Endothelial cell of umbilical vein (primary cell): Measurements from ENCODE around the gene KLHL26. TPM values are rescaled to one million over a fixed set of nuclear protein-coding genes. Genes with fewer than 3 reads are reported as not detected.

ENCODE experiments used
- BruUV-seq: library from RNA; stranded (reverse); fragments of 400-500 nt; replicated peaks from 2 replicates; lab custom pipeline; 2021; lab: Mats Ljungman, UMichigan
- CTCF ChIA-PET: fragments of 300-600, 350-600 bp; sonication (Branson Sonifier 250); formaldehyde crosslinking; loops from one replicate; lab custom pipeline; 2021; ENCODE audit warnings: antibody characterized with exemption, inconsistent platforms; lab: Charles Lee
- POLR2A ChIA-PET: fragments of 300-600, 350-600 bp; sonication (Branson Sonifier 250); formaldehyde crosslinking; loops from one replicate; lab custom pipeline; 2021; ENCODE audit warnings: antibody characterized with exemption, inconsistent platforms; lab: Charles Lee
- DNase-seq: peaks from one replicate; pipeline ENCODE4 v3.0.0-alpha.2; 2011; ENCODE audit warnings: low read depth, low spot score
- FAIRE-seq: peaks from 2 replicates; lab custom pipeline; 2011; peaks lifted over from hg19 to GRCh38; lab: Jason Lieb, UNC
- H2AFZ ChIP-seq: 2 replicates; pipeline ENCODE4 v1.6.0; 2012; ENCODE audit warnings: low read depth, low read length, control low read depth, inconsistent platforms
- H3K27ac ChIP-seq: 2 replicates; pipeline ENCODE4 v1.5.1; 2011; ENCODE audit warnings: low read depth, mild to moderate bottlenecking, control low read depth, low read length, moderate library complexity; ENCODE audit not compliant: insufficient read depth
- H3K27me3 ChIP-seq, 2 experiments: 2 replicates each; pipeline versions ENCODE4 v1.6.0 to v1.6.1; 2011; ENCODE audit warnings: low read length in 2 of 2, mixed read lengths in 1 of 2; ENCODE audit not compliant: control insufficient read depth in 2 of 2, insufficient read depth in 2 of 2
- H3K36me3 ChIP-seq, 2 experiments: 2 replicates in 1 of 2; 3 replicates in 1 of 2; pipeline ENCODE4 v1.5.1; 2011; ENCODE audit warnings: low read length in 2 of 2, mild to moderate bottlenecking in 1 of 2, moderate library complexity in 1 of 2; ENCODE audit not compliant: control insufficient read depth in 2 of 2, insufficient read depth in 2 of 2; ENCODE audit errors: extremely low read depth in 1 of 2
- H3K4me1 ChIP-seq: 3 replicates; pipeline ENCODE4 v1.5.1; 2011; ENCODE audit warnings: mild to moderate bottlenecking, low read length; ENCODE audit not compliant: control insufficient read depth, insufficient read depth; ENCODE audit errors: extremely low read depth
- H3K4me2 ChIP-seq: 2 replicates; pipeline ENCODE4 v1.6.1; 2011; ENCODE audit warnings: low read length, control low read depth, mixed read lengths; ENCODE audit not compliant: insufficient read depth
- H3K4me3 ChIP-seq, 3 experiments: fragments of 200-600 bp in 1 of 3; sonication (generic), shearing (Covaris generic) in 1 of 3; replicated peaks in 1 of 3; 2 replicates each; pipeline ENCODE4 v1.5.1; 2011 to 2016; ENCODE audit warnings: control low read depth in 3 of 3, low read length in 3 of 3, mild to moderate bottlenecking in 2 of 3, inconsistent platforms in 1 of 3, low read depth in 1 of 3, moderate library complexity in 1 of 3; ENCODE audit not compliant: insufficient read depth in 1 of 3
- H3K79me2 ChIP-seq: 2 replicates; pipeline ENCODE4 v1.6.0; 2012; ENCODE audit warnings: low read length, inconsistent platforms; ENCODE audit not compliant: control insufficient read depth, insufficient read depth
- H3K9ac ChIP-seq: replicated peaks from 2 replicates; pipeline ENCODE3; 2011; ENCODE audit warnings: low read length, control low read depth; ENCODE audit not compliant: insufficient read depth; ENCODE audit errors: extremely low read depth
- H3K9me1 ChIP-seq: replicated peaks from 3 replicates; pipeline ENCODE4 v1.6.0; 2011; ENCODE audit warnings: mild to moderate bottlenecking, low read length; ENCODE audit not compliant: control insufficient read depth, insufficient read depth; ENCODE audit errors: extremely low read depth
- H3K9me3 ChIP-seq: replicated peaks from 2 replicates; pipeline ENCODE4 v1.5.1; 2012; ENCODE audit warnings: low read length, inconsistent platforms; ENCODE audit not compliant: control insufficient read depth, insufficient read depth
- H4K20me1 ChIP-seq: replicated peaks from 2 replicates; pipeline ENCODE3; 2011; ENCODE audit warnings: mild to moderate bottlenecking, low read length; ENCODE audit not compliant: control insufficient read depth, insufficient read depth; ENCODE audit errors: extremely low read depth
- POLR2A ChIP-seq: IDR thresholded peaks from 2 replicates; pipeline ENCODE4 v1.6.1; 2012; ENCODE audit warnings: low read depth, mild to moderate bottlenecking, control low read depth, low read length
- dilution Hi-C: fragments of 300-500 bp; cut with MboI; formaldehyde crosslinking; loops from one replicate; pipeline ENCODE4 v1.15.0; 2019; ENCODE audit warnings: low sequenced_read_pairs; ENCODE audit not compliant: extremely low pct_ligation_motif_present
- intact Hi-C: fragments of 100-400 bp; cut with micrococcal nuclease; formaldehyde crosslinking; loops from one replicate; pipeline ENCODE4 v1.10.0; 2022
- polyA plus RNA-seq, 4 experiments: library from polyadenylated mRNA; depleted of rRNA in 3 of 4; stranded (reverse) in 3 of 4; unstranded in 1 of 4; fragments of >200 nt; gene quantifications; 2 replicates each; pipeline versions ENCODE4 v1.2.1 to v1.2.3, GENCODE V29; 2011 to 2012; ENCODE audit warnings: missing spikeins in 1 of 4
- total RNA-seq: library from RNA; stranded (reverse); gene quantifications from 2 replicates; pipeline ENCODE4 v1.2.3, GENCODE V29; 2021
- TF ChIP-seq, protein P1 (sequence below), 2 donors: IDR thresholded peaks; 1 replicate in 1 of 2; 2 replicates in 1 of 2; pipeline ENCODE4 v1.5.1; 2011; ENCODE audit warnings: low read length in 2 of 2, mild to moderate bottlenecking in 2 of 2, moderate library complexity in 2 of 2, control low read depth in 1 of 2, inconsistent platforms in 1 of 2, low read depth in 1 of 2; ENCODE audit not compliant: insufficient read depth in 1 of 2; ENCODE audit errors: extremely low read depth in 1 of 2

Gene KLHL26
- total and polyA plus RNA-seq, 2 donors (not counting 3 experiments of a cell fraction or from before 2014, with no cell fraction given), result 2.4 to 6.2 TPM

DNA sequence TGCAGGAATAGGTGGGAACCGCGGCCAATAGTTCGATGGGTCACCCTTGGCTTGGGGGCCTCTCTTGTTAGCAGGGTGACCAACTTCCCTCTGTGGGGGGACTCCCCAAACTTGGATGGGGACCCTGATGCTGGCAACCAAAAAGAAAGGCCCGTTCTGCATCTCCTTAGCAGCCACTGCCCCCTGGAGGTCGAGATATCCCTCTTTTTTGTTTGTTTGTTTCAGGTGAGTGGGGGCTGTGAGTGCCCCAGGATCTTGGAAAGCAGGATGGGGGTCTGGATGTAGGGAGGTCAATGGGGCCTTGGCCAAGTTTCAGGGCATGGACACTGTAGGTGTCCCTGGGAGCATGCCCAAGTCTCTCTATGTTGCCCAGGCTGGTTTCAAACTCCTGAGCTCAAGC is 39.0 kb downstream of the KLHL26 start:
- no TSS peak for BruUV-seq
- no peaks in the 10 kb centered on the region for H3K27me3 ChIP-seq
- H3K36me3 ChIP-seq, result no peaks in the 10 kb centered on the region
- no peaks in the 10 kb centered on the region for H3K79me2 ChIP-seq
- no peak overlapping the region for H3K4me2 ChIP-seq
- no peaks in the 10 kb centered on the region for H4K20me1 ChIP-seq
- H3K9me3 ChIP-seq, result no peaks in the 10 kb centered on the region
- H3K4me1 ChIP-seq, result peaks cover 17% of the 10 kb centered on the region
- CTCF ChIA-PET, result interaction anchor here (0.6 to 2.3 kb wide), 6 partner anchors 29 to 205 kb away, joined by 3 to 21 read pairs (median 6); no protein-coding TSS in a partner anchor
- no peak overlapping the region for H2AFZ ChIP-seq
- FAIRE-seq (peak; percentile 44), DNase-seq (no peak)
- TF ChIP-seq POLR2A, result no peak
- TF ChIP-seq, protein P1, sequence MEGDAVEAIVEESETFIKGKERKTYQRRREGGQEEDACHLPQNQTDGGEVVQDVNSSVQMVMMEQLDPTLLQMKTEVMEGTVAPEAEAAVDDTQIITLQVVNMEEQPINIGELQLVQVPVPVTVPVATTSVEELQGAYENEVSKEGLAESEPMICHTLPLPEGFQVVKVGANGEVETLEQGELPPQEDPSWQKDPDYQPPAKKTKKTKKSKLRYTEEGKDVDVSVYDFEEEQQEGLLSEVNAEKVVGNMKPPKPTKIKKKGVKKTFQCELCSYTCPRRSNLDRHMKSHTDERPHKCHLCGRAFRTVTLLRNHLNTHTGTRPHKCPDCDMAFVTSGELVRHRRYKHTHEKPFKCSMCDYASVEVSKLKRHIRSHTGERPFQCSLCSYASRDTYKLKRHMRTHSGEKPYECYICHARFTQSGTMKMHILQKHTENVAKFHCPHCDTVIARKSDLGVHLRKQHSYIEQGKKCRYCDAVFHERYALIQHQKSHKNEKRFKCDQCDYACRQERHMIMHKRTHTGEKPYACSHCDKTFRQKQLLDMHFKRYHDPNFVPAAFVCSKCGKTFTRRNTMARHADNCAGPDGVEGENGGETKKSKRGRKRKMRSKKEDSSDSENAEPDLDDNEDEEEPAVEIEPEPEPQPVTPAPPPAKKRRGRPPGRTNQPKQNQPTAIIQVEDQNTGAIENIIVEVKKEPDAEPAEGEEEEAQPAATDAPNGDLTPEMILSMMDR (IDR thresholded peaks at IDR 0.05; ENCODE audit: extremely low read depth in 1 of 2, insufficient read depth in 1 of 2, low read depth in 1 of 2, low read length in 2 of 2), result peak; percentile 33 to 38
- POLR2A ChIA-PET, result no interaction called here
- H3K9me1 ChIP-seq, result no peaks in the 10 kb centered on the region
- dilution Hi-C loops (no loop called here), intact Hi-C loops (loop anchor here (1.0 to 5.0 kb wide), 3 partner anchors 81 to 223 kb away; no protein-coding TSS in a partner anchor)
- H3K4me3 ChIP-seq, result no peak overlapping the region
- no peak overlapping the region for H3K27ac ChIP-seq
- no peak overlapping the region for H3K9ac ChIP-seq

DNA sequence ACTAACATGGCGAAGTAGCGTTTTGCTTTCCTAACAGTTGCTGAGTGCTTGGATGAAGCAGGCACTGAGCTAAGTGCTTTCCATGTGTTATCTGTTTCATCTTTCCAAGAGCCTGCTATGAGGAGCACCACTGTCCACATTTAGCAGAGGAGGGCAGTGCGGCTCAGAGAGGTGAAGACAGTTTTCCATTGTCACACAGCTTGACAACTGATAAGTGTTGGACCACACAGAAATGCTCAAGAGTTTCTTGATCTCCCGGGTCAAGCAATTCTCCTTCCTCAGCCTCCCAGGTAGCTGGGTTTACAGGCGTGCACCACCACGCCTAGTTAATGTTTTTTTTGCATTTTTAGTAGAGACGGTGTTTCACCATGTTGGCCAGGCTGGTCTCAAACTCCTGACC is 39.9 kb downstream of the KLHL26 start:
- H3K9me3 ChIP-seq, result no peaks in the 10 kb centered on the region
- no peaks in the 10 kb centered on the region for H3K27me3 ChIP-seq
- no peak overlapping the region for H3K9ac ChIP-seq
- H4K20me1 ChIP-seq, result no peaks in the 10 kb centered on the region
- no peak overlapping the region for H3K4me2 ChIP-seq
- H3K79me2 ChIP-seq, result no peaks in the 10 kb centered on the region
- H3K27ac ChIP-seq, result no peak overlapping the region
- FAIRE-seq, result no peak
- TF ChIP-seq, protein P1 (IDR thresholded peaks at IDR 0.05; ENCODE audit: extremely low read depth in 1 of 2, insufficient read depth in 1 of 2, low read depth in 1 of 2, low read length in 2 of 2), result no peak
- no TSS peak for BruUV-seq
- H3K4me3 ChIP-seq, result no peak overlapping the region
- DNase-seq, result no peak
- POLR2A ChIA-PET, result no interaction called here
- dilution Hi-C loops (no loop called here), intact Hi-C loops (loop anchor here (5.0 kb wide), 1 partner anchor 224 kb away; no protein-coding TSS in a partner anchor)
- peaks cover 17% of the 10 kb centered on the region for H3K4me1 ChIP-seq
- H3K9me1 ChIP-seq, result no peaks in the 10 kb centered on the region
- H2AFZ ChIP-seq, result no peak overlapping the region
- CTCF ChIA-PET, result interaction anchor here (1.0 to 2.3 kb wide), 5 partner anchors 30 to 206 kb away, joined by 4 to 21 read pairs (median 6); no protein-coding TSS in a partner anchor
- H3K36me3 ChIP-seq, result no peaks in the 10 kb centered on the region
